ENCODE results near the gene CTLA4.

- TF ChIP-seq CTCF (IDR thresholded peaks at IDR 0.05) (no peak), POLR2A (IDR thresholded peaks at IDR 0.05) (no peak), POLR2AphosphoS5 (IDR thresholded peaks at IDR 0.05; ENCODE audit: insufficient read depth in 1 of 2, low read depth in 1 of 2) (no peak)
These were observed 20.1 kb downstream of the CTLA4 start for GRCh38 chr2:203887677-203888076.
